ENCODE measurements around the gene NPY2R.

- TF ChIP-seq ZNF423 (tag by site-specific recombination; IDR thresholded peaks at IDR 0.05) = no peak
- TF ChIP-seq, protein P1, sequence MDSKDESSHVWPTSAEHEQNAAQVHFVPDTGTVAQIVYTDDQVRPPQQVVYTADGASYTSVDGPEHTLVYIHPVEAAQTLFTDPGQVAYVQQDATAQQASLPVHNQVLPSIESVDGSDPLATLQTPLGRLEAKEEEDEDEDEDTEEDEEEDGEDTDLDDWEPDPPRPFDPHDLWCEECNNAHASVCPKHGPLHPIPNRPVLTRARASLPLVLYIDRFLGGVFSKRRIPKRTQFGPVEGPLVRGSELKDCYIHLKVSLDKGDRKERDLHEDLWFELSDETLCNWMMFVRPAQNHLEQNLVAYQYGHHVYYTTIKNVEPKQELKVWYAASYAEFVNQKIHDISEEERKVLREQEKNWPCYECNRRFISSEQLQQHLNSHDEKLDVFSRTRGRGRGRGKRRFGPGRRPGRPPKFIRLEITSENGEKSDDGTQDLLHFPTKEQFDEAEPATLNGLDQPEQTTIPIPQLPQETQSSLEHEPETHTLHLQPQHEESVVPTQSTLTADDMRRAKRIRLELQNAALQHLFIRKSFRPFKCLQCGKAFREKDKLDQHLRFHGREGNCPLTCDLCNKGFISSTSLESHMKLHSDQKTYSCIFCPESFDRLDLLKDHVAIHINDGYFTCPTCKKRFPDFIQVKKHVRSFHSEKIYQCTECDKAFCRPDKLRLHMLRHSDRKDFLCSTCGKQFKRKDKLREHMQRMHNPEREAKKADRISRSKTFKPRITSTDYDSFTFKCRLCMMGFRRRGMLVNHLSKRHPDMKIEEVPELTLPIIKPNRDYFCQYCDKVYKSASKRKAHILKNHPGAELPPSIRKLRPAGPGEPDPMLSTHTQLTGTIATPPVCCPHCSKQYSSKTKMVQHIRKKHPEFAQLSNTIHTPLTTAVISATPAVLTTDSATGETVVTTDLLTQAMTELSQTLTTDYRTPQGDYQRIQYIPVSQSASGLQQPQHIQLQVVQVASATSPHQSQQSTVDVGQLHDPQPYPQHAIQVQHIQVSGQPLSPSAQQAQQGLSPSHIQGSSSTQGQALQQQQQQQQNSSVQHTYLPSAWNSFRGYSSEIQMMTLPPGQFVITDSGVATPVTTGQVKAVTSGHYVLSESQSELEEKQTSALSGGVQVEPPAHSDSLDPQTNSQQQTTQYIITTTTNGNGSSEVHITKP (tag by site-specific recombination; IDR thresholded peaks at IDR 0.05) = no peak
- TF ChIP-seq ZNF549 (tag by site-specific recombination; IDR thresholded peaks at IDR 0.05) = no peak
Observed at GRCh38 chr4:155245105-155245504, 36.7 kb downstream of the NPY2R start.
